22Rv1 (cell line): Measurements from ENCODE around the gene NKAIN1.

Experiments used
- CTCF ChIP-seq: fragments of 450-650 bp; IDR thresholded peaks from 2 replicates; pipeline ENCODE4 v1.5.1; 2017; ENCODE audit warnings: mild to moderate bottlenecking
- ZFX ChIP-seq: fragments of 450-650 bp; IDR thresholded peaks from 2 replicates; pipeline ENCODE4 v1.6.1; 2017; ENCODE audit warnings: antibody characterized with exemption, borderline replicate concordance

GRCh38 chr1:31207046-31207445 is 32.6 kb downstream of the NKAIN1 start:
- TF ChIP-seq CTCF (no peak), ZFX (no peak)
